GM12878 (cell line): ENCODE results near the gene PODN. TPM values are rescaled to one million over a fixed set of nuclear protein-coding genes. Genes with fewer than 3 reads are reported as not detected.

Experiments used
- BHLHE40 ChIP-seq, 2 experiments: fragments of 450-650 bp in 1 of 2; IDR thresholded peaks; 2 replicates each; pipeline ENCODE4 v1.6.1; 2011 to 2017; ENCODE audit warnings: low read depth in 2 of 2, borderline replicate concordance in 1 of 2, improper control_type of control experiment in 1 of 2, low read length in 1 of 2, mild to moderate bottlenecking in 1 of 2
- BMI1 ChIP-seq: fragments of 450-650 bp; IDR thresholded peaks from 2 replicates; pipeline ENCODE4 v1.6.1; 2016; ENCODE audit warnings: mild to moderate bottlenecking, moderate library complexity, borderline replicate concordance
- CHD4 ChIP-seq: fragments of 200-600 bp; sonication (generic); IDR thresholded peaks from 2 replicates; pipeline ENCODE4 v1.6.1; 2016; ENCODE audit warnings: mild to moderate bottlenecking
- FOXM1 ChIP-seq: IDR thresholded peaks from 2 replicates; pipeline ENCODE4 v1.6.1; 2012; ENCODE audit warnings: low read depth, mild to moderate bottlenecking, inconsistent platforms, low read length, moderate library complexity
- MTA2 ChIP-seq: fragments of 450-650 bp; IDR thresholded peaks from 2 replicates; pipeline ENCODE4 v1.6.1; 2016; ENCODE audit warnings: low read depth, mild to moderate bottlenecking, moderate library complexity
- NFYA ChIP-seq: IDR thresholded peaks from 2 replicates; pipeline ENCODE4 v1.6.1; 2011; ENCODE audit warnings: low read depth, mild to moderate bottlenecking, low read length, improper control_type of control experiment, borderline replicate concordance
- PAX5 ChIP-seq: IDR thresholded peaks from 2 replicates; pipeline ENCODE4 v1.6.1; 2011; ENCODE audit warnings: low read depth, low read length, borderline replicate concordance
- SMAD5 ChIP-seq: IDR thresholded peaks from 2 replicates; pipeline ENCODE4 v1.6.1; 2016; ENCODE audit warnings: antibody characterized with exemption, low read depth
- SRF ChIP-seq, 2 experiments: IDR thresholded peaks; 2 replicates each; pipeline ENCODE4 v1.6.1; 2011; ENCODE audit warnings: low read depth in 2 of 2, low read length in 2 of 2, mild to moderate bottlenecking in 1 of 2, moderate library complexity in 1 of 2
- STAT1 ChIP-seq: fragments of 450-650 bp; conservative IDR thresholded peaks from 2 replicates; pipeline ENCODE4 v1.6.1; 2014; ENCODE audit warnings: antibody characterized with exemption, mild to moderate bottlenecking
- YY1 ChIP-seq: IDR thresholded peaks from 2 replicates; pipeline ENCODE4 v1.6.1; 2011; ENCODE audit warnings: low read depth, mild to moderate bottlenecking, low read length
- polyA plus RNA-seq, 11 experiments: library from polyadenylated mRNA; depleted of rRNA in 4 of 11; unstranded in 6 of 11; stranded (reverse) in 5 of 11; fragments of >200 nt; fragmentation: Nextera tagmentation in 4 of 11; fragmentation: Illumina TruSeq in 1 of 11; extraction: Ambion mirVana in 4 of 11; extraction: Trizol in 1 of 11; gene quantifications; 1 replicate in 1 of 11; 2 replicates in 10 of 11; pipeline versions ENCODE4 v1.2.1 to v1.2.3, GENCODE V29; 2011 to 2016; ENCODE audit warnings: inconsistent platforms in 2 of 11, missing spikeins in 2 of 11, low read depth in 1 of 11
- total RNA-seq, 4 experiments: library from RNA; depleted of rRNA in 3 of 4; stranded (reverse); fragments of >200 nt in 3 of 4; fragmentation: Illumina TruSeq in 1 of 4; extraction: Trizol in 1 of 4; gene quantifications; 2 replicates each; pipeline versions ENCODE4 v1.2.1 to v1.2.3, GENCODE V29; 2013 to 2021
- TF ChIP-seq, protein P1 (sequence below): fragments of 450-650 bp; IDR thresholded peaks from 2 replicates; pipeline ENCODE4 v1.6.1; 2017; ENCODE audit warnings: mild to moderate bottlenecking, moderate library complexity
- TF ChIP-seq, protein P2 (sequence below): fragments of 450-650 bp; IDR thresholded peaks from 2 replicates; pipeline ENCODE4 v1.6.1; 2017; ENCODE audit warnings: mild to moderate bottlenecking, moderate library complexity
- TF ChIP-seq, protein P3 (sequence below): fragments of 450-650 bp; IDR thresholded peaks from 2 replicates; pipeline ENCODE4 v1.6.1; 2017; ENCODE audit warnings: antibody characterized with exemption, mild to moderate bottlenecking, moderate library complexity
- TF ChIP-seq, protein P4 (sequence below): IDR thresholded peaks from 2 replicates; pipeline ENCODE4 v1.6.1; 2011; ENCODE audit warnings: mild to moderate bottlenecking, low read depth, low read length, moderate library complexity; ENCODE audit not compliant: insufficient replicate concordance

Gene PODN
- total and polyA plus RNA-seq, 10 of the 15 experiments (the other 5 are each of a cell fraction or from before 2014, with no cell fraction given), result 0.10 TPM; not detected in 9

DNA sequence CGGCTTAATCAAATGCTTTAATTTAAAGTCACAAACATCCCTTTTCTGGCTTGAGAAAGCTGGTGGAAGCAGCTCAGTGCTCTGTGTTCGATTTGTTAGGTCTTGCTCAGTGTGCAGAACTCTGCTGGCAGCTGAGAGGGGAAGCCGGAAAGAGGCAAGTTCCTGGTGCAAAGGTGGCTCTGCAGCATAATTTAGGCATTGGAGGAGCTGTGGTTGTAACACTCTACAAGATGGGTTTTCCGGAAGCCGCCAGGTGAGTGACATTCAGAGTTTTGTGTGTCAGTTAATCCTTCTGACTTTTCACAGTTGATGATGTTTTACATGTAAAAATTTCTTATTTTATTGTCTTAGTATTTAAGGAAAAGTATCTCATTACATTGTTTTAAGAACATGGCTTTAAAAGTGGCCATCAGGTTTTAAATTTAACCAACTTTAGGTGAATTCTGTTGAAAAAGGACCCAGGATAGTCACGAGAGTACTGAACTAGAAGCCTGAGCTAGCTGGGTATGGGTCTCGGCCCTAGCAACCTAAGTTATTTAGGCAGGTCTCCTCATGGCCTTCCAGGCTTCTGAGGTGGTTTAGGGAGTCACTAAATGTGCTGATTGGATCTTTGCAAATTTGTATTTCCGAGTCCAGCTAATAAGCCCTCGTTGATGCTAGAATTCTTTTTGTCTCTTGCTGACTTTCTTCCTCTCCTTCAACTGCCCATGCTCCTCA is 47.1 kb upstream of the PODN start (continued):
- TF ChIP-seq, protein P1, sequence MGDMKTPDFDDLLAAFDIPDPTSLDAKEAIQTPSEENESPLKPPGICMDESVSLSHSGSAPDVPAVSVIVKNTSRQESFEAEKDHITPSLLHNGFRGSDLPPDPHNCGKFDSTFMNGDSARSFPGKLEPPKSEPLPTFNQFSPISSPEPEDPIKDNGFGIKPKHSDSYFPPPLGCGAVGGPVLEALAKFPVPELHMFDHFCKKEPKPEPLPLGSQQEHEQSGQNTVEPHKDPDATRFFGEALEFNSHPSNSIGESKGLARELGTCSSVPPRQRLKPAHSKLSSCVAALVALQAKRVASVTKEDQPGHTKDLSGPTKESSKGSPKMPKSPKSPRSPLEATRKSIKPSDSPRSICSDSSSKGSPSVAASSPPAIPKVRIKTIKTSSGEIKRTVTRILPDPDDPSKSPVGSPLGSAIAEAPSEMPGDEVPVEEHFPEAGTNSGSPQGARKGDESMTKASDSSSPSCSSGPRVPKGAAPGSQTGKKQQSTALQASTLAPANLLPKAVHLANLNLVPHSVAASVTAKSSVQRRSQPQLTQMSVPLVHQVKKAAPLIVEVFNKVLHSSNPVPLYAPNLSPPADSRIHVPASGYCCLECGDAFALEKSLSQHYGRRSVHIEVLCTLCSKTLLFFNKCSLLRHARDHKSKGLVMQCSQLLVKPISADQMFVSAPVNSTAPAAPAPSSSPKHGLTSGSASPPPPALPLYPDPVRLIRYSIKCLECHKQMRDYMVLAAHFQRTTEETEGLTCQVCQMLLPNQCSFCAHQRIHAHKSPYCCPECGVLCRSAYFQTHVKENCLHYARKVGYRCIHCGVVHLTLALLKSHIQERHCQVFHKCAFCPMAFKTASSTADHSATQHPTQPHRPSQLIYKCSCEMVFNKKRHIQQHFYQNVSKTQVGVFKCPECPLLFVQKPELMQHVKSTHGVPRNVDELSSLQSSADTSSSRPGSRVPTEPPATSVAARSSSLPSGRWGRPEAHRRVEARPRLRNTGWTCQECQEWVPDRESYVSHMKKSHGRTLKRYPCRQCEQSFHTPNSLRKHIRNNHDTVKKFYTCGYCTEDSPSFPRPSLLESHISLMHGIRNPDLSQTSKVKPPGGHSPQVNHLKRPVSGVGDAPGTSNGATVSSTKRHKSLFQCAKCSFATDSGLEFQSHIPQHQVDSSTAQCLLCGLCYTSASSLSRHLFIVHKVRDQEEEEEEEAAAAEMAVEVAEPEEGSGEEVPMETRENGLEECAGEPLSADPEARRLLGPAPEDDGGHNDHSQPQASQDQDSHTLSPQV, result no peak
- TF ChIP-seq MTA2 (no peak), CHD4 (no peak), BHLHE40 (IDR thresholded peaks at IDR 0.05; ENCODE audit: borderline replicate concordance in 1 of 2, low read depth in 2 of 2, low read length in 1 of 2) (peak; percentile 45 to 75; a peak in 3 of 4 replicates), PAX5 (no peak), BMI1 (no peak), STAT1 (no peak), NFYA (no peak), SRF (IDR thresholded peaks at IDR 0.05; ENCODE audit: low read depth in 2 of 2, low read length in 2 of 2) (peak; percentile 73 to 99), YY1 (peak; percentile 86), FOXM1 (0 out of 2 replicates have a peak, but pooled peaks have one; percentile 34), SMAD5 (peak; percentile 32; the same call in 1 of the 2 replicates)
- TF ChIP-seq, protein P2, sequence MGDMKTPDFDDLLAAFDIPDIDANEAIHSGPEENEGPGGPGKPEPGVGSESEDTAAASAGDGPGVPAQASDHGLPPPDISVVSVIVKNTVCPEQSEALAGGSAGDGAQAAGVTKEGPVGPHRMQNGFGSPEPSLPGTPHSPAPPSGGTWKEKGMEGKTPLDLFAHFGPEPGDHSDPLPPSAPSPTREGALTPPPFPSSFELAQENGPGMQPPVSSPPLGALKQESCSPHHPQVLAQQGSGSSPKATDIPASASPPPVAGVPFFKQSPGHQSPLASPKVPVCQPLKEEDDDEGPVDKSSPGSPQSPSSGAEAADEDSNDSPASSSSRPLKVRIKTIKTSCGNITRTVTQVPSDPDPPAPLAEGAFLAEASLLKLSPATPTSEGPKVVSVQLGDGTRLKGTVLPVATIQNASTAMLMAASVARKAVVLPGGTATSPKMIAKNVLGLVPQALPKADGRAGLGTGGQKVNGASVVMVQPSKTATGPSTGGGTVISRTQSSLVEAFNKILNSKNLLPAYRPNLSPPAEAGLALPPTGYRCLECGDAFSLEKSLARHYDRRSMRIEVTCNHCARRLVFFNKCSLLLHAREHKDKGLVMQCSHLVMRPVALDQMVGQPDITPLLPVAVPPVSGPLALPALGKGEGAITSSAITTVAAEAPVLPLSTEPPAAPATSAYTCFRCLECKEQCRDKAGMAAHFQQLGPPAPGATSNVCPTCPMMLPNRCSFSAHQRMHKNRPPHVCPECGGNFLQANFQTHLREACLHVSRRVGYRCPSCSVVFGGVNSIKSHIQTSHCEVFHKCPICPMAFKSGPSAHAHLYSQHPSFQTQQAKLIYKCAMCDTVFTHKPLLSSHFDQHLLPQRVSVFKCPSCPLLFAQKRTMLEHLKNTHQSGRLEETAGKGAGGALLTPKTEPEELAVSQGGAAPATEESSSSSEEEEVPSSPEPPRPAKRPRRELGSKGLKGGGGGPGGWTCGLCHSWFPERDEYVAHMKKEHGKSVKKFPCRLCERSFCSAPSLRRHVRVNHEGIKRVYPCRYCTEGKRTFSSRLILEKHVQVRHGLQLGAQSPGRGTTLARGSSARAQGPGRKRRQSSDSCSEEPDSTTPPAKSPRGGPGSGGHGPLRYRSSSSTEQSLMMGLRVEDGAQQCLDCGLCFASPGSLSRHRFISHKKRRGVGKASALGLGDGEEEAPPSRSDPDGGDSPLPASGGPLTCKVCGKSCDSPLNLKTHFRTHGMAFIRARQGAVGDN, result 0 out of 2 replicates have a peak, but pooled peaks have one; percentile 37
- TF ChIP-seq, protein P3, sequence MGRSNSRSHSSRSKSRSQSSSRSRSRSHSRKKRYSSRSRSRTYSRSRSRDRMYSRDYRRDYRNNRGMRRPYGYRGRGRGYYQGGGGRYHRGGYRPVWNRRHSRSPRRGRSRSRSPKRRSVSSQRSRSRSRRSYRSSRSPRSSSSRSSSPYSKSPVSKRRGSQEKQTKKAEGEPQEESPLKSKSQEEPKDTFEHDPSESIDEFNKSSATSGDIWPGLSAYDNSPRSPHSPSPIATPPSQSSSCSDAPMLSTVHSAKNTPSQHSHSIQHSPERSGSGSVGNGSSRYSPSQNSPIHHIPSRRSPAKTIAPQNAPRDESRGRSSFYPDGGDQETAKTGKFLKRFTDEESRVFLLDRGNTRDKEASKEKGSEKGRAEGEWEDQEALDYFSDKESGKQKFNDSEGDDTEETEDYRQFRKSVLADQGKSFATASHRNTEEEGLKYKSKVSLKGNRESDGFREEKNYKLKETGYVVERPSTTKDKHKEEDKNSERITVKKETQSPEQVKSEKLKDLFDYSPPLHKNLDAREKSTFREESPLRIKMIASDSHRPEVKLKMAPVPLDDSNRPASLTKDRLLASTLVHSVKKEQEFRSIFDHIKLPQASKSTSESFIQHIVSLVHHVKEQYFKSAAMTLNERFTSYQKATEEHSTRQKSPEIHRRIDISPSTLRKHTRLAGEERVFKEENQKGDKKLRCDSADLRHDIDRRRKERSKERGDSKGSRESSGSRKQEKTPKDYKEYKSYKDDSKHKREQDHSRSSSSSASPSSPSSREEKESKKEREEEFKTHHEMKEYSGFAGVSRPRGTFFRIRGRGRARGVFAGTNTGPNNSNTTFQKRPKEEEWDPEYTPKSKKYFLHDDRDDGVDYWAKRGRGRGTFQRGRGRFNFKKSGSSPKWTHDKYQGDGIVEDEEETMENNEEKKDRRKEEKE, result no peak
- TF ChIP-seq, protein P4, sequence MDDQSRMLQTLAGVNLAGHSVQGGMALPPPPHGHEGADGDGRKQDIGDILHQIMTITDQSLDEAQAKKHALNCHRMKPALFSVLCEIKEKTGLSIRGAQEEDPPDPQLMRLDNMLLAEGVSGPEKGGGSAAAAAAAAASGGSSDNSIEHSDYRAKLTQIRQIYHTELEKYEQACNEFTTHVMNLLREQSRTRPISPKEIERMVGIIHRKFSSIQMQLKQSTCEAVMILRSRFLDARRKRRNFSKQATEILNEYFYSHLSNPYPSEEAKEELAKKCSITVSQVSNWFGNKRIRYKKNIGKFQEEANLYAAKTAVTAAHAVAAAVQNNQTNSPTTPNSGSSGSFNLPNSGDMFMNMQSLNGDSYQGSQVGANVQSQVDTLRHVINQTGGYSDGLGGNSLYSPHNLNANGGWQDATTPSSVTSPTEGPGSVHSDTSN, result no peak
